AG09309 (cell line): ENCODE results near the gene ETF1.

Source experiments
- DNase-seq: peaks from one replicate; pipeline ENCODE4 v3.0.0-alpha.2; 2010; ENCODE audit warnings: low read depth
- H3K4me3 ChIP-seq: 2 replicates; pipeline ENCODE4 v1.5.1; 2011; ENCODE audit warnings: mild to moderate bottlenecking, low read depth, low read length, moderate library complexity; ENCODE audit not compliant: control insufficient read depth
- TF ChIP-seq, protein P1 (sequence below): IDR thresholded peaks from 2 replicates; pipeline ENCODE4 v1.5.1; 2011; ENCODE audit warnings: mild to moderate bottlenecking, low read depth, low read length, inconsistent platforms; ENCODE audit not compliant: insufficient read depth, control insufficient read depth; ENCODE audit errors: missing control alignments

ETF1 gene

DNA sequence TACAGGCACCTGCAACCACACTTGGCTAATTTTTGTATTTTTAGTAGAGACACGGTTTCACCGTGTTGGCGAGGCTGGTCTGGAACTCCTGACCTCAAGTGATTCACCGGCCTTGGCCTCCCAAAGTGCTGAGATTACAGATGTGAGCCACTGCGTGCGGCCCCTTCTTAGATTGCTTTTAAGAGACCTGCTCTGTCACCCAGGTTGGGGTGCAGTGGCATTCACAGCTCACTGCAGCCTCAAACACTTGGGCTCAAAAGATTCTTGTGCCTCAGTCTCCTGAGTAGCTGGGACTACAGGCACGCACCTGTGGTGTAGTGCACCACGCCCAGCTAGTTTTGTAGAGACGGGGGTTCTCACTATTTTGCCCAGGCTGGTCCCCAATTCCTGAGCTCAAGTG, 21.2 kb upstream of the ETF1 start:
- TF ChIP-seq, protein P1, sequence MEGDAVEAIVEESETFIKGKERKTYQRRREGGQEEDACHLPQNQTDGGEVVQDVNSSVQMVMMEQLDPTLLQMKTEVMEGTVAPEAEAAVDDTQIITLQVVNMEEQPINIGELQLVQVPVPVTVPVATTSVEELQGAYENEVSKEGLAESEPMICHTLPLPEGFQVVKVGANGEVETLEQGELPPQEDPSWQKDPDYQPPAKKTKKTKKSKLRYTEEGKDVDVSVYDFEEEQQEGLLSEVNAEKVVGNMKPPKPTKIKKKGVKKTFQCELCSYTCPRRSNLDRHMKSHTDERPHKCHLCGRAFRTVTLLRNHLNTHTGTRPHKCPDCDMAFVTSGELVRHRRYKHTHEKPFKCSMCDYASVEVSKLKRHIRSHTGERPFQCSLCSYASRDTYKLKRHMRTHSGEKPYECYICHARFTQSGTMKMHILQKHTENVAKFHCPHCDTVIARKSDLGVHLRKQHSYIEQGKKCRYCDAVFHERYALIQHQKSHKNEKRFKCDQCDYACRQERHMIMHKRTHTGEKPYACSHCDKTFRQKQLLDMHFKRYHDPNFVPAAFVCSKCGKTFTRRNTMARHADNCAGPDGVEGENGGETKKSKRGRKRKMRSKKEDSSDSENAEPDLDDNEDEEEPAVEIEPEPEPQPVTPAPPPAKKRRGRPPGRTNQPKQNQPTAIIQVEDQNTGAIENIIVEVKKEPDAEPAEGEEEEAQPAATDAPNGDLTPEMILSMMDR: no peak
- DNase-seq: no peak
- no peak overlapping the region for H3K4me3 ChIP-seq

GRCh38 chr5:138563340-138564118, 20.5 kb upstream of the ETF1 start:
- no peak overlapping the region for H3K4me3 ChIP-seq
- DNase-seq: no peak
- TF ChIP-seq, protein P1: no peak

GRCh38 chr5:138560971-138561370, 17.9 kb upstream of the ETF1 start:
- DNase-seq: no peak
- H3K4me3 ChIP-seq: no peak overlapping the region
- TF ChIP-seq, protein P1: no peak

- TF ChIP-seq, protein P1: no peak
- no peak overlapping the region for H3K4me3 ChIP-seq
- no peak for DNase-seq
Measured at GRCh38 chr5:138559937-138560336, 16.9 kb upstream of the ETF1 start.

DNA sequence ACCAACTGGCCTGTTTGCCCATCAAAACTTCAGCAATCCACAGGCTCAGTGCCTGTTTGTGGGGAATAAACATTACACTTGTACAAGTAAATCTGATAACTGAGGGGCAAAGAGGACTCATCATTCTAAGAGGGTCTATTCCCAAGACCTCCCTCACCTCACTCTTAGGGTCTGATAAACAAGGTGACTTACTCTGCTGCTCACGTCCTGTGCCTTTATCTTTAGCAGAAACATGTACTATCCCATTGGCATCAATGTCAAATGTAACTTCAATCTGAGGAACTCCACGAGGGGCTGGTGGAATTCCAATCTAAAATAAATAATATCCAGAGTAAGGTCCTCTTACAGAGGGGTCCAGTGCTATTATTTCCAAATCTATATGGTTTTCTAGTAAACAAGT, 14.6 kb upstream of the ETF1 start:
- TF ChIP-seq, protein P1: no peak
- no peak for DNase-seq
- H3K4me3 ChIP-seq: no peak overlapping the region

DNA sequence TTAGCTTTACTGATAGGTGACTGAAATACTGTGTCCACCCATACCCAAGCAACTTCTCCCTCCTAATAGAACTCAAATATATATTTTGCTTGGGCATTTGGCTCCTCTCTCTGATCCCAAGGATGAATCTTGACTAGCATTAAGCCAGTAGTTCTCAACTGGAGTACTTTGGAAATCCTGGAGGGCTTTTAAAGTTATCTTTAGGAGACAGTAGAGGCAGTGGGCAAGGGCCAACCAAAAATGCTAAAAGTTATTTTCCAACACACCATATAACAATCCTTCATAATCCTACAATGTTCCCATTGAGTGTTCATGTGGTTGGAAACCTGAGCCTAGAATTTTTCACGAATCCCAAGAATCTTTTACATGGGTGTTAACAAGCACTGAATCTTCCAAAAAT, 11.1 kb upstream of the ETF1 start:
- DNase-seq: no peak
- TF ChIP-seq, protein P1: no peak
- H3K4me3 ChIP-seq: no peak overlapping the region
